Measurements from ENCODE around the gene VGLL3. TPM values are rescaled to one million over a fixed set of nuclear protein-coding genes. Genes with fewer than 3 reads are reported as not detected.
A peak's percentile ranks its signal among the peaks of the same experiment; 100 is the strongest.

Gene VGLL3
- total and polyA plus RNA-seq, 2 of the 4 experiments (the other 2 are of a cell fraction): 46.2 to 97.3 TPM

DNA sequence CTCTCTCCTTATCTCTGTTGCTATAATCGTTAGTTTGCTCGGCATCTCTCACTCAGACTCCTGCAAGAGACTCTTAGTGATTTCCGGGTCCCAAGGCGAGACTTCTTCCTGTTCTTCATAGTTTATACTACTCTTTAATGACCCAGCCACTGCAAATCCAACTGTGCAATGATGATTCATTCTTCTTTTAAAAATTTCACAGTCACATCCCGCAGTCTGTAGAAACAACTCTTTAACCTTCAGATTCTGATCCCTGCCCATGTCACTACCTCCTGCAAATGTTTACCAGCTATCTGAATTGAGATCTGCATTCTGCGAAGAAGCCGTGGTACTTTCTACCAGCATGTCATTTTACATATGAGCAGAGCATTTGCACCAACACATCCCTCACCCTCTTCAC is 2.8 kb upstream of the VGLL3 start:
- no peaks in the 10 kb centered on the region for H4K20me1 ChIP-seq (ENCODE audit: insufficient read depth, low read length)
- H4K91ac ChIP-seq (ENCODE audit: insufficient read depth, low read depth, low read length): peak overlapping the region; percentile 56
- no TSS peak for BruUV-seq (replicated peaks)
- ATAC-seq (ENCODE audit: low read depth): no peak
- dilution Hi-C loops (cut with HindIII; ENCODE audit: low sequenced_read_pairs, unreplicated experiment) (no loop called here), in situ Hi-C loops (cut with MboI; ENCODE audit: low sequenced_read_pairs) (loop anchor here (5.0 to 25.0 kb wide), 2 partner anchors 89 to 1144 kb away; partner anchors contain the start of gene C3orf38), intact Hi-C loops (cut with micrococcal nuclease) (loop anchor here (5.0 kb wide), 1 partner anchor 89 kb away; no protein-coding TSS in a partner anchor)
- ChIA-PET CTCF (no interaction called here), POLR2A (ENCODE audit: unreplicated experiment) (no interaction called here)
- H4K5ac ChIP-seq (ENCODE audit: low read depth, low read length): peak overlapping the region; percentile 99
- H3K4me3 ChIP-seq (ENCODE audit: insufficient read depth, low read depth, low read length): peak overlapping the region; percentile 29; the same call in 1 of the 2 replicates
- H3K18ac ChIP-seq (ENCODE audit: low read depth, low read length): peak overlapping the region; percentile 90
- no peaks in the 10 kb centered on the region for H3K9me3 ChIP-seq (ENCODE audit: control insufficient read depth, insufficient read depth, low read length)
- H2AK5ac ChIP-seq (ENCODE audit: low read depth, low read length): no peak overlapping the region; the same call in none of the 2 replicates
- H2AK9ac ChIP-seq (replicated peaks; ENCODE audit: low read depth, low read length, poor library complexity): no peak overlapping the region
- no peaks in the 10 kb centered on the region for H3K27me3 ChIP-seq (ENCODE audit: control insufficient read depth, insufficient read depth, low read length)
- DNase-seq: peak; percentile 67
- H2BK20ac ChIP-seq (ENCODE audit: low read depth, low read length): peak overlapping the region; percentile 81
- H3K56ac ChIP-seq (ENCODE audit: extremely low read depth, insufficient read depth, low read length): peak overlapping the region; percentile 12
- H3K4me1 ChIP-seq (ENCODE audit: control insufficient read depth, insufficient read depth, low read length): peaks cover 16% of the 10 kb centered on the region
- peak; percentile 45; the same call in 1 of the 2 replicates for TF ChIP-seq CEBPB (IDR thresholded peaks at IDR 0.05; ENCODE audit: low read depth, low read length)
- TF ChIP-seq CHD1 (IDR thresholded peaks at IDR 0.05; ENCODE audit: low read depth, low read length): no peak
- TF ChIP-seq RCOR1 (IDR thresholded peaks at IDR 0.05; ENCODE audit: insufficient replicate concordance, low read length): no peak
- peak; percentile 42; the same call in 1 of the 2 replicates for TF ChIP-seq FOS (IDR thresholded peaks at IDR 0.05; ENCODE audit: low read depth, low read length)
- TF ChIP-seq, protein P1, sequence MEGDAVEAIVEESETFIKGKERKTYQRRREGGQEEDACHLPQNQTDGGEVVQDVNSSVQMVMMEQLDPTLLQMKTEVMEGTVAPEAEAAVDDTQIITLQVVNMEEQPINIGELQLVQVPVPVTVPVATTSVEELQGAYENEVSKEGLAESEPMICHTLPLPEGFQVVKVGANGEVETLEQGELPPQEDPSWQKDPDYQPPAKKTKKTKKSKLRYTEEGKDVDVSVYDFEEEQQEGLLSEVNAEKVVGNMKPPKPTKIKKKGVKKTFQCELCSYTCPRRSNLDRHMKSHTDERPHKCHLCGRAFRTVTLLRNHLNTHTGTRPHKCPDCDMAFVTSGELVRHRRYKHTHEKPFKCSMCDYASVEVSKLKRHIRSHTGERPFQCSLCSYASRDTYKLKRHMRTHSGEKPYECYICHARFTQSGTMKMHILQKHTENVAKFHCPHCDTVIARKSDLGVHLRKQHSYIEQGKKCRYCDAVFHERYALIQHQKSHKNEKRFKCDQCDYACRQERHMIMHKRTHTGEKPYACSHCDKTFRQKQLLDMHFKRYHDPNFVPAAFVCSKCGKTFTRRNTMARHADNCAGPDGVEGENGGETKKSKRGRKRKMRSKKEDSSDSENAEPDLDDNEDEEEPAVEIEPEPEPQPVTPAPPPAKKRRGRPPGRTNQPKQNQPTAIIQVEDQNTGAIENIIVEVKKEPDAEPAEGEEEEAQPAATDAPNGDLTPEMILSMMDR (conservative IDR thresholded peaks at IDR 0.05; ENCODE audit: low read depth, low read length): no peak
- no peak for TF ChIP-seq RAD21 (IDR thresholded peaks at IDR 0.05; ENCODE audit: low read length)
- H3K36me3 ChIP-seq (ENCODE audit: control insufficient read depth, insufficient read depth, low read length): no peaks in the 10 kb centered on the region
- H3K4ac ChIP-seq (ENCODE audit: low read depth, low read length): peak overlapping the region; percentile 61
- 12% methylated on average over 7 of the region's 7 CpGs; no CpG with 5 or more reads in 1 of the 2 experiments for WGBS, 2 experiments (ENCODE audit: extremely low coverage in 2 of 2, insufficient read length in 1 of 2)
- H3K4me2 ChIP-seq (ENCODE audit: low read depth, low read length): peak overlapping the region; percentile 99
- H2BK15ac ChIP-seq (ENCODE audit: low read depth, low read length): peak overlapping the region; percentile 67; the same call in 2 of the 3 replicates
- H3K9ac ChIP-seq (ENCODE audit: low read depth, low read length): peak overlapping the region; percentile 64
- H3K27ac ChIP-seq (ENCODE audit: insufficient read depth, low read length): peak overlapping the region; percentile 85
- no peak overlapping the region; the same call in 1 of the 2 replicates for H3K14ac ChIP-seq (replicated peaks; ENCODE audit: low read depth, low read length)
- H3K23ac ChIP-seq (ENCODE audit: low read depth, low read length): peak overlapping the region; percentile 26; the same call in 1 of the 2 replicates
- H3K79me1 ChIP-seq (ENCODE audit: low read depth in 1 of 2, low read length in 2 of 2): peaks cover 0 to 12% of the 10 kb centered on the region in 2 experiments; a peak in 2 of 4 replicates
- peak overlapping the region; percentile 82 for H2BK120ac ChIP-seq (ENCODE audit: low read depth, low read length)
- H2AFZ ChIP-seq (replicated peaks; ENCODE audit: low read length, poor library complexity): peak overlapping the region; percentile 59
- peak overlapping the region; percentile 81 for H2BK5ac ChIP-seq (ENCODE audit: low read depth, low read length, poor library complexity, severe bottlenecking)
- H4K8ac ChIP-seq (ENCODE audit: low read depth in 2 of 2, low read length in 2 of 2): peak overlapping the region; percentile 68 to 76; a peak in 3 of 4 replicates
- no peaks in the 10 kb centered on the region for H3K9me1 ChIP-seq (ENCODE audit: insufficient read depth, low read length)
